Measurements from ENCODE around the gene PTGER3.
"Not testable (repeated sequence)": the region's sequence is repeated elsewhere in the genome, so short reads cannot be mapped to it uniquely, and the experiment has no call there.

PTGER3 gene

DNA sequence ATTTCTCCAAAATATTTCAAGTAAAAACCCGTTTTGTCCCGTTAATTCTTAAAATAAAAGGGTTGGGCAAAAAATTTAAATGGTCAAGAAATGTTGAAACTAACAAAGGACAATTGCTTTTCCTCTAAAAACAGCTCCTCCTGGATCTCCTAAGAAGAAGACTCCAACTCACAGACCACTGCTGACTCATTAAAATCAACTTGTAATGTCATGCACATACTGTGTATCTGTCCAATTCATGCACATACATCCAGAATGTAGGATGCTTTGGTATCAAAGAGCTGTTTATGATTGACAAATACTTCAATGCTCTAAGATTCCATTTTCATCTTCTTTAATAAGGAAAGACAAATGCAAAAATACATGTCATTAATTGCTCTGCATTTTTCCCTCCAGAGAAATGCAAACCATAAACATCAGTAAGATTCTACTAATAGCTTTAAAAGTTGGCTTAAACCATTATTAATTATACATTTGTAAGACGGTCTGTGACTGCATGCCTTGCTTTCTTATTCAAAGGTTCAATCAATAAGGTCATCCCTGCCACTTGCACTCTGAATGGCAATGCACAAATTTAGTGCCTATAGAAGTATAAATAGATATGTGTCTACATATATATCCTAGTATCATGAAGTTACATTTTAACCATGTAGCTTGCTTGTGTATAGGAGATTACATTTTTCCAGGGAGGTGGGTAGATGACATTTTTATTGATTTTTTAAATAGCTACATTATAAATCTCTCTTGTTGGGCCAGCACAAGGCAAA, 44.7 kb downstream of the PTGER3 start:
- DNase-seq (ENCODE audit: low spot score), result no peak

- DNase-seq (ENCODE audit: low spot score), result no peak
Measured at GRCh38 chr1:71001624-71002023, 46.0 kb downstream of the PTGER3 start.

GRCh38 chr1:70997793-70998192, 49.8 kb downstream of the PTGER3 start:
- DNase-seq (ENCODE audit: low spot score), result no peak

- no peak for DNase-seq (ENCODE audit: low spot score)
Measured at GRCh38 chr1:70994753-70995268, 52.8 kb downstream of the PTGER3 start.

DNA sequence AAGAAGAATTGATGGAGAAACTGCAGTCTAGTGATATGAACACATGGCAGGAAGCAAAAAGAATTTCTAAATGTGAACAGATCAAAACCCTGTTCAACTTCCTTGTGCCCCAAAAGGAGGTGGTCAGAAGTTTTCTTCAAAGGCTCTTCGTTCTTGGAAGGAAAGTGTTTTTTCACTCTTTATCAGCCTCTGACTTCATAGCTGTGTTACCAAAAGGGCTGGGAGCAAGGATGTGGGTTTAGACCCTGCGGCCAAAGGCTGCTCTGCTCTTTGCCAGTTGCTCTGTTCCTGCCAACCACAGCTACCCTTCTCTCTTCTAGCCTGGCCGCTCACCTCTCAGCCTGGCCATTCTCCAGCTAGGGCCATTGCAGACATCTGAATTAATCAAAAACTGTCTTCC, 53.8 kb downstream of the PTGER3 start:
- DNase-seq (ENCODE audit: low spot score), result no peak

GRCh38 chr1:70992521-70992920, 55.1 kb downstream of the PTGER3 start:
- DNase-seq (ENCODE audit: low spot score), result no peak

- DNase-seq (ENCODE audit: low spot score), result no peak
Measured at GRCh38 chr1:70990469-70991253, 57.0 kb downstream of the PTGER3 start.

DNA sequence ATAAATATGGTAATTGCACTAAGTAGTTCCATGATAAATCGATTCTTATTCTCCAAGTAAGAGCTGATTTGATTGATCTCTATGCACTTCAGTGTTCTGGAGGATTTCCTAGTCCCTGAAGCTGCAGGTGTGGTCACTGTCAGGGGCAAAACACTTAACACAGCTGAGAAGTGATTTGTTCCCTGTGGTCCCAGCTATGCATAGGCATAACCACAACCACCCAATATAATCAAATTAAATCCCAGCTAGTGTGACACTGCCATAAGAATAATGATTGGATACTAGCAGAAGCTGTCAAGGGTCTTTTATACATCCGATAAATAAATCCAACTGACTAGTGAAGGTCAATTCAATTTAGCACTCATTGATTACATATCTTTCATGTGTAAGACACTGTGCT, 60.1 kb downstream of the PTGER3 start:
- DNase-seq (ENCODE audit: low spot score), result no peak

GRCh38 chr1:70985776-70986225, 61.8 kb downstream of the PTGER3 start:
- not testable (repeated sequence) for DNase-seq (ENCODE audit: low spot score)

GRCh38 chr1:70985278-70985677, 62.3 kb downstream of the PTGER3 start:
- DNase-seq (ENCODE audit: low spot score), result not testable (repeated sequence)

GRCh38 chr1:70980361-70980760, 67.3 kb downstream of the PTGER3 start:
- no peak for DNase-seq (ENCODE audit: low spot score)

DNA sequence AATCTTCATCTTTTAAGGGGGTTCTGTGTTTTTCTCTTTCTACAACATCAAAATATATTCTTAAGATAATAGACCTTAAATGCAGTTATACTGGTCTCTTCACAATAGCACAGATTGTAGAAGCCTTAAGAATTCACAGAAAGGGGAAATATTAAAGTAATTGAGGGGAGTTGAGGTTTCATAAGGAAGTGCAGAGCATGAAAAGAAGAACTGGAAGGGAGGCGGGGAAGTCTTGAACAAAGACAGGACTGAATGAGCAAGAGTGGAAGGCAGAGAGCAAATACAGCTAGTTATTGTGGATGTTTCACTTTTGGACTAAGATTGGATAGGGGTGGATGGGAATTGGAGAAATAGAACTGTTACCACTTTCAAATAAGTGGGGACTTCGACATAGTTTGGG, 67.7 kb downstream of the PTGER3 start:
- DNase-seq (ENCODE audit: low spot score), result peak; percentile 33

- DNase-seq (ENCODE audit: low spot score), result no peak
Measured at GRCh38 chr1:70979313-70979712, 68.3 kb downstream of the PTGER3 start.

DNA sequence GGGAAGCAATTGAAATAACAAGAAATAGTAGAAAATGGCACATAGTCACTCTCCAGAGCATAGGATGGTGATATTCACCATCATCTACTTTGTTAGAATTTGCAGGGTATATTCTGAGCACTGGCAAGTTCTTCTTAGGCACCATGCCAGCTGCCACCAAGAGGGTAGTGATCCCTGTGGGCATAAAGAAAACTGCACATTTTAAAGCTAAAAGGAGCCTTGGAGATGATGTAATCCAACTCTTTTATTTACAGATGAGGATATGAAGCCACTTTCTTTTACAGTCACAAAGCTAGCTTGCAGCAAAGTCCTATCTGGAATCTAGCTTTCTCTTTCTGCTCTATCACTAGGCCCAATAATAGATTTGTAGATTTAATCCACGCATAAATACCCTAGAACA, 69.0 kb downstream of the PTGER3 start:
- DNase-seq (ENCODE audit: low spot score), result peak; percentile 10

GRCh38 chr1:70977575-70977974, 70.0 kb downstream of the PTGER3 start:
- DNase-seq (ENCODE audit: low spot score), result no peak

GRCh38 chr1:70977041-70977440, 70.6 kb downstream of the PTGER3 start:
- DNase-seq (ENCODE audit: low spot score), result no peak

DNA sequence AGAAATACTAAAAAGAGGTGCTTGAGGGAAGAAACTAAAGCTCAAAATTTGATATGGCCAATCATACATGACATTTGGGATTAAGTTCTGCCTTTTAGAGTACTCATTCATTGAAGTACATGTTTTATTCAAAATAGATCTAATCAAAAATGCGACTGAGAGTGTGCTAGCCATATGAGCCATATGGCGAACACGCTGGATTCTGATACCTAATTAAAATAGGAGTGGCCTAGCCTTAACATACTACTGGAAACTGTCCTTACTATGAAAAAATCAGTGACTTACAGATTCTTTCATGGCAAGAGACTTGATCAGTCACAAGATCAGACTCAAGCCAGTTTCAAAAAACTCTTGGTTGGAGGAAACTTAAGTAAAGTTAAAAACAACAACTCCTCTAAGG, 73.9 kb downstream of the PTGER3 start:
- DNase-seq (ENCODE audit: low spot score), result no peak

GRCh38 chr1:70970407-70970806, 77.2 kb downstream of the PTGER3 start:
- no peak for DNase-seq (ENCODE audit: low spot score)

DNA sequence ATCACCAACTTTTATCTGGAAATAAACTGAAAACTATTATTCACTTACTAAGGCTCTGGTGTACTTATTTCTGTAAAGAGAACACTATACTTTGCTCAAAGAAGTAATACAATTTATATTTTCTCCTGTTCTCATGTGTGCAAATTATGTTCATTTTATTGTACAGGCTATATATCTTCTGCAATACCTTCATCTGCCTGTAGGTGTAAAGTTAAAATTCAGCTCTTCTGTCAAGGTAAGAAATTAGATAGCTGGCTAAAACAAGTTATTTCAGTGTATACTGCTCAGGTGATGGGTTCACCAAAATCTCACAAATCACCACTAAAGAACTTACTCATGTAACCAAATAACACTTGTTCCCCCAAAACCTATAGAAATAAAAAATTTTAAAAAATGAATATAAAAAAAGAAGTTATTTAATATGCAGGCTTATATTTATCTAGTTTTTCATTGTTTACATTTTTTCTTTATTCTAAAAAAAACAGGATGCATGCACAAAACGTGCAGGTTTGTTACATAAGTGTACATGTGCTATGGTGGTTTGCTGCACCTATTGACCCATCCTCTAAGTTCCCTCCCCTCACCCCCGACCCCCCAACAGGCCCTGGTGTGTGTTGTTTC, 81.5 kb downstream of the PTGER3 start:
- DNase-seq (ENCODE audit: low spot score), result no peak

- DNase-seq (ENCODE audit: low spot score), result no peak
Measured at GRCh38 chr1:70963374-70963773, 84.2 kb downstream of the PTGER3 start.

DNA sequence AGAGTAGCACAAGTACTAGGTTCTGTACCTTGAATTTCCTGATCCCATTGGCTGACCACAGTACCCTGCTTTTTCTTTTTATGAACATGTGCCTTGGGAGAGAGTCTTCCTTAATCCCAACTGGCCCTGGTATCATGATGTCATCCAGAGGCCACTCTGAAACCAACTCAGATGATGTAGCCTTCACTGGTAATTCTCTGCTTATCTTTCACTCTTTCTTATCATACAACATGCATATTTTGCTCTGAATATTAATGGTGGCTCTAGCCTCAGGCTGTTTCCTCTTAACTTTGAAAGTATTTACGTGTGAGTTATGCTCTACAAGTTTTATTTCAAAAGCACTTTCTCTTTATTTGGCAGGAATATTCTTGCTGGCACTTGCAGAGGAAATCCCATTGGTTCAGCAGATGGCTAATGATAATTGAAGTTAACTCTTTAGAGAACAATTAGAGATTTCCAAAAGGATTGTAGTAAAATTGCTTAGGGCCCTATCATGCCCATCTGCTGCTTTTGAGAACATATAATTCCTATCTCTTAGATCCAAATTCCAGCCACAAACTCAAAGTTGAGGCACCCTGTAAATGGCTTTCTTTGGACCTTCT, 86.1 kb downstream of the PTGER3 start:
- no peak for DNase-seq (ENCODE audit: low spot score)

DNA sequence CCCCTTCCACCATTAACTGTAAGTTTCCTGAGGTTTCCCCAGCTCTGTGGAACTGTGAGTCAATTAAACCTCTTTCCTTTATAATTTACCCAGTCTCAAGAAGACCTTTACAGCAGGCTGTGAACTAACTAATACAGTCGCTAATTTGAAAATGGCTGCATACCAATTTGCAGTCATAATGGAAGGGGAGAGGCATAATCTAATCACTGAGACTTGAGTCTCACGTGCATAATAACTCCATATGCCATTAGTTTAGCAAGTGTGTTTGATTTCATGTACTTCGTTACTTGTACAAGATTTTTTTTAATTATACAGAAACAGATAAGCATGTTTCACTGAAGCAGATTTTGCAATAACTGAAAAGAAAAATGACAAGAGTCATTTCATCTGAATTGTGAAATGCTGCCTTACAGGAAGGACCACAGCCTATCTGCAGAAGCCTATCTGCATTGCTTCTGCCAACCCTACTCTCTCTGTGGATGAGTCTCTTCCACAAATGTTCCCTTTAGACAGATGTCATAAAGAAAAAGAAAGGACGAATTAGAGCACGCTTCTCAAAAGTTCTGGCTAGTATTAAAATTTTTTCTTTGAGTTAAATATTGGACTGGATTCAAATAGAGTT, 99.1 kb downstream of the PTGER3 start:
- no peak for DNase-seq (ENCODE audit: low spot score)

All from Ammon's horn (tissue), 1 donor.